NOMO-1 treated with dmso at 0.1 percent for 144 hours (cell line): ENCODE measurements around the gene EFNB2.

ENCODE experiments used
- DNase-seq: peaks from one replicate; lab custom pipeline; 2025; ENCODE audit not compliant: unreplicated experiment; lab: John Stamatoyannopoulos, UW

EFNB2 gene

GRCh38 chr13:106462710-106463109 is 72.8 kb downstream of the EFNB2 start:
- DNase-seq = no peak

- no peak for DNase-seq
Measured at GRCh38 chr13:106455777-106456176, 79.7 kb downstream of the EFNB2 start.

- DNase-seq = no peak
Measured at GRCh38 chr13:106455190-106455589, 80.3 kb downstream of the EFNB2 start.

GRCh38 chr13:106453101-106453500 is 82.4 kb downstream of the EFNB2 start:
- no peak for DNase-seq

GRCh38 chr13:106450991-106451390 is 84.5 kb downstream of the EFNB2 start:
- no peak for DNase-seq

- no peak for DNase-seq
Measured at GRCh38 chr13:106449096-106449495, 86.4 kb downstream of the EFNB2 start.

- no peak for DNase-seq
Measured at GRCh38 chr13:106445996-106446395, 89.5 kb downstream of the EFNB2 start.

- no peak for DNase-seq
Measured at GRCh38 chr13:106443607-106444322, 91.7 kb downstream of the EFNB2 start.

GRCh38 chr13:106440866-106441265 is 94.6 kb downstream of the EFNB2 start:
- DNase-seq = no peak
